Fibroblast of skin of back (primary cell): ENCODE results near the gene RNU7-1. TPM values are rescaled to one million over a fixed set of nuclear protein-coding genes. Genes with fewer than 3 reads are reported as not detected.
A peak's percentile ranks its signal among the peaks of the same experiment; 100 is the strongest.
"Not testable (repeated sequence)": the region's sequence is repeated elsewhere in the genome, so short reads cannot be mapped to it uniquely, and the experiment has no call there.

Source experiments
- DNase-seq: peaks from one replicate; pipeline ENCODE4 v3.0.0-alpha.2; 2013
- polyA plus RNA-seq, 2 experiments: library from polyadenylated mRNA; unstranded; fragments of 120-200 nt; gene quantifications; one replicate each; pipeline ENCODE4 v1.2.1, GENCODE V29; 2013; ENCODE audit not compliant: insufficient read length in 2 of 2

The RNU7-1 gene
- polyA plus RNA-seq (2013, experiment 1 of 2; ENCODE audit: insufficient read length) = not detected
- not detected for polyA plus RNA-seq (2013, experiment 2 of 2; ENCODE audit: insufficient read length)

DNA sequence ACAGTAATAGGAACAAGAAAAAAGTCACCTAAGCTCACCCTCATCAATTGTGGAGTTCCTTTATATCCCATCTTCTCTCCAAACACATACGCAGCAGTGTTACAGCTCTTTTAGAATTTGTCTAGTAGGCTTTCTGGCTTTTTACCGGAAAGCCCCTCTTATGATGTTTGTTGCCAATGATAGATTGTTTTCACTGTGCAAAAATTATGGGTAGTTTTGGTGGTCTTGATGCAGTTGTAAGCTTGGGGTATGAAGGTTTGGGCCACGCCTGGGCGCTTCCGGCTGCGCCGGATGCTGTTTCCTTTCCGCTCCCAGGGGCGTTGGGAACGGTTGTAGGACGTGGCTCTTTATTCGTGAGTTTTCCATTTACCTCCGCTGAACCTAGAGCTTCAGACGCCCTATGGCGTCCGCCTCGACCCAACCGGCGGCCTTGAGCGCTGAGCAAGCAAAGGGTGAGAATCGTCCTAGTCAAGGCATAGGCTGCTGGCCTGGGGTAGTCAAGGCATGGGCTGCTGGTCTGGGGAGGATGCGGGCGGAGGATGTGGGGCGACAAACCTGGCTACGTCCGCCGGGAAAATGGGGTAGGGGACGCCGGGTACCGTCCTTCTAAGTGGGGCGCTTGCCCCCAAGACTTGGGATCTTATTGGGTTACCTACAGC, at the start of gene RNU7-1, which contains the start of gene C12orf57:
Gene RNU7-1, plus strand, starts transcription at position 95 of the 659 bp plus-strand sequence.
Gene C12orf57, plus strand, starts transcription at position 301 of the 659 bp plus-strand sequence. Its CDS starts 100 bp downstream, at position 401.
- DNase-seq = peak; percentile 95

DNA sequence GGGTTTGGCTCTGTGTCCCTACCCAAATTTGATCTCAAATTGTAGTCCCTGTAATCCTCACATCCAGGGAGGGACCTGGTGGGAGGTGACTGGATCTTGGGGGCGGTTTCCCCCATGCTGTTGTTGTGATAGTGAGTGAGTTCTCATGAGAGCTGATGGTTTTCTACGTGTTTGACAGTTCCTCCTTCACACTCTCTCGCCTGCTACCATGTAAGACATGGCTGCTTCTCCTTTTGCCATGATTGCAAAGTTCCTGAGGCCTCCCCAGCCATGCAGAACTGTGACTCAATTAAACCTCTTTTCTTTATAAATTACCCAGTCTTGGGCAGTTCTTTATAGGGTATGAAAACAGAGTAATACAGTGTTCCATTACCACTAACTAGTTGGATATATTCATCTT, 49.3 kb upstream of the RNU7-1 start:
- DNase-seq = no peak

DNA sequence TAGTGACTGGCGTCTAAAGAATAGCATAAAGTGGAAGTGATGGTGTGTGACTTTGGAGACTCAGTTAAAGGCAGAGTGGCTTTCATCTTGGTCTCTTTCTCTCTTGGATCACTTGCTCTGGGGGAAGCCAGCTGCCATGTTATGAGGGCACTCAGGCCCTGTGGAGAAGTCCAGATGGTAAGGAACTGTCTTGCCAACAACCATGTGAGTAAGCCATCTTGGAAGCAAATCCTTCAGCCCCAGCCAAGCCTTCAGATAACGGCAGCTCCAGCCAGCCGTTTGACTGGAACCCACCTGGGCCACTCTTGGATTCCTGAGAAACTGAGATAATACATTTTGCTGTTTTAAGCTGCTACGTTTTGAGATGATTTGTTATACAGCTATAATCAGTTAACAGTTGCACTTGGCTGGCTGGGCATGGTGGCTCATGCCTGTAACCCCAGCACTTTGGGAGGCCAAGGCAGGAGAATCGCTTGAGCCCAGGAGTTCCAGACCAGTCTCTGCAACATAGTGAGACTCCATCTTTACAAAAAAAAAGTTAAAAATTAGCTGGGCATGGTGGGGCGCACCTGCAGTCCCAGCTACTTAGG, 46.7 kb upstream of the RNU7-1 start:
- no peak for DNase-seq

DNA sequence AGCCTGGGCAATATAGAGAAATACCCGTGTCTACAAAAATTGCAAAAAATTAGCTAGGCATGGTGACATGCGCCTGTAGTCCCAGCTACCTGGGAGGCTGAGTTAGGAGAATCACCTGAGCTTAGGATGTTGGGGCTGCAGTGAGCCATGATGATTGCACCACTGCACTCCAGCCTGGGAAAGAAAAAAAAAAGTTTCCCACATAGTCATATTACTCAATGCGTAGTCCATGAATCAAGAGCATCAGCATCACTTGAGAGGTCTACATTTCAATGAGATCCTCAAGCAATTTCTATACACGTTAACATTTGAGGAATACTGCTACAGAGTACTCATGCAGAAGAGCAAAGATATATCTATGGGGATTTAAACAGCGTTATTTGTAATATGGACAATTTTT, 44.2 kb upstream of the RNU7-1 start:
- no peak for DNase-seq

DNA sequence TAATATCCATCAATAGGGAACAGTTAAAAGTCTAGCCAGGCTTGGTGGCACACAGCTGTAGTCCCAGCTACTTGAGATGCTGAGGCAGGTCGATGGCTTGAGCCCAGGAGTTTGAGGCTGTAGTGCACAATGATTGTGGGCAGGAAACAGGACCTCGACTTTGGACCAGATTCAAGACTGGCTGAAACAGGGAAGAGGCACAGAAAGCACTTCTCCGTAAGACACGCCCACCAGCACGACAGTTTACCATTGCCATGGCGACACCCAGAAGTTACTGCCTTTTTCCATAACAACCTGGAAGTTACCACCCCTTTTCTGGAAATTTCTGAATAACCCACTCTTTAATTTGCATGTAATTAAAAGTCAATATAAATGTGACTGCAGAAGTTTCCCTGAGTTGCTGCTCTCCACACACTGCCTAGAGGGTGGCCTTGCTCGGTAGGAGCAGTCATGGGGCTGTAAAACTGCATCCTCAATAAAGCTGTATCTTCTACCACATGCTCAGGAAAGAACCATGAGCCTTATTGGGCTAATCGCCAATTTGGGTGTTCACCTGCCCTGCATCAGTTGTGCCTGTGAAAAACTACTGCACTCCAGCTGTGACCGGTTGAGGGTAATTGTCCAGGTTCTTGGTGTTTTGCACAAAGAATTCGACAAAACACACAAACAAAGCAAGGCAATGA, 43.6 kb upstream of the RNU7-1 start:
- DNase-seq = no peak

DNA sequence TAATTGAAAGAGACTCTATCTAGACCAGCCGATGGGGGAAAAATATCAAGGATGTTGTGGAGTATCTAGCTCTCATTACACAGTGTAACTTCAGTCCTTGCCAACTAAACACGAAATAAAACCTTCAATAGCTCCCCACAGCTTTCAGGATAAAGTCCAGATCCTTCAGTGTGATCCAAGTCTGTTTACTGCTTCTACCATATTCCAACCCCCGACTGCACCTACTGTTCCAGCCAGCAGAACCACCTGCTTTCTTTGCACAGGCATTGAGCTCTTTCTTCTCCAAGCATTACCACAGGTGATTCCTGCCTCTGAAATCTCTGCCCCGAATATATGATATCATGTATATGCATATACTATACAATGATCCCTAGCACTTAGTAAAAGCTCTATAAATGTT, 41.2 kb upstream of the RNU7-1 start:
- DNase-seq = no peak

DNA sequence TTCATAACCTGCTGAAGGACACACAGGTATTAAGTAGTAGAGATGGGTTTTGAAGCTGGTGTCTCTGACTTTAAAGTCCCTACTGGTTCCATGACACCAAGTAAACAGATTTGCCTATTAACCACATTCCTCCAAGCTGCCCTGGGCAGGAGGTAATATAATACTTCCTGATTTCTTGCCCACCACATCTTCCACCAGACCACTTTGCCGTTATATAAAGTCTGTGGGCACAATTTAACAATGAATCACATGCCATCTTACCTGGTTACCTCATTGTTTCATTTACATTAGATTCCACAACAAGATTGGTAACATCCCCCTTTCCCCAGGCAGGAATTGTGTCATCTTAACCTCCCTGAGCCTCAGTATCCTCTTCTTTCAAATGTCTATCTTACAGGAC, 39.9 kb upstream of the RNU7-1 start:
- no peak for DNase-seq

DNA sequence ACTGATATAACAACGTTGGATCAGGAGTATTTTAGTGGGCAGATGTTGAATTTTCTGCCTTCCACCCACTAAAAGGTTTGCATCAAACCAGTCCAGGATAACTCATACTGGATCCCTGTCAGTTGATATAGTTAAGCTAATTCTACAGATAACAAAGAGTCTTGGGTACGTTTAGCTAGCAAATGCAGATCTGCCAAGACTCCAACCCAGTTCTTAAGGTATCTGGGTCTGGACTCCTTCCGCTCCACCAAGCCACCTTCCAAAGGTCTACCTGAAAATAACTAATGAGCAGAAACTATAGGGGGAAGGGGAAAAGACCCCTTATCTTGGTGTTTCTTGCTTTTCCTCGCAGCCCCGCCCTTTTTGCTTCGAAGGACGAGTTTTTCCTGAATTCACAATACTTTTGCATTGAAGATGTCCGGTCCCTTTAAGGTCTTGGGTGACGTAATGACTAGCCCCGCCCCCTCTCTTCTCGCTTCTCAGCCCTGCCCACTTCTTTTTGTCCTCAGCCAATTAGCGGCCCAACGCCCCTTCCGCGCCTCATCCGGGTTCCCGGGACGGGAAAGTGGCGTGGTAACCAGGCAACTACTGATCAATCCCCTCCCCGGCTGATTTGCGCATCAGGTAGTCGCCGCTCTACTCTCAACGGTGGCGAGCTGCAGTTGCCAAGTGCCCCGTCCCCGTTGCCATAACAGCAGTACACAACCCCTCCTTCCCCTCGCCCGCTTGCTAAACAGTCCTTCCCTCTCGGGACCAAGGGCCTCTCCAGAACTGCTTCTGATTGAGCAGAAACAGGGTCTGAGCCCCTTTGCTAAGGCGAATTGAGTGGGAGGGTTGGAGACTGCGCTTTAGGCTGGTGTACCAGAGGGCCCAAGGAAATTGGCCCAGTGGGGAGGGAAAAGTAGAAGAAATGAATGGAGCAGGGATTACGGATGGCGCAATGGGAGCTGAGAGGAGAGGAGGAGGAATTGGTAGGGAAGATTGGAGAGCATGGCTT, 39.0 kb upstream of the RNU7-1 start, which contains the start of gene LRRC23:
Gene LRRC23, plus strand, starts transcription at position 543 of the 997 bp plus-strand sequence. CDS start 812 bp downstream, outside the sequence.
- peak; percentile 95 for DNase-seq

DNA sequence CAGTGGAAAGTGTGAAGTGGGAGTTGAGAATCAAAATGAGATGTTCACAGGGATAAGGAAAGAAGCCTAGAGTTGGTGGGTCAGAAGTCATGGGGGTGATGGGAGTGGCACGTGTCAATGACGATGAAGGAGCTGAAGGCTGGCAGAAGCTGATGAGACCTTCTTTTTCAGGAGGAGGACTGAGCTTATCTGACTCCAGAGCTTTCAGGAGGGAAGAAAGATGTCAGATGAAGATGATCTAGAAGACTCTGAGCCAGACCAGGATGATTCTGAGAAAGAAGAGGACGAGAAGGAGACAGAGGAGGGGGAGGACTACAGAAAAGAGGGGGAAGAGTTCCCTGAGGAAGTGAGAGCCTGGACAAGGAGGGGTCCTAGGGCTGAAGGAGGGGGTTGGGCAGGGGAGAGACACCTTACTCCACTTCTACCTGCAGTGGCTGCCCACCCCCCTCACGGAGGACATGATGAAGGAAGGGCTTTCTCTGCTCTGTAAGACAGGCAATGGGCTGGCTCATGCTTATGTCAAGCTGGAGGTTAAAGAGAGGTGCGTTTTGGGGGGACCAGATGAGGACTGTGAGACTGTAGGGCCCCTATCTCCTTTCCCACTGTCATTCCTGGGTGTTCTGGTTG, 38.1 kb upstream of the RNU7-1 start:
- no peak for DNase-seq

DNA sequence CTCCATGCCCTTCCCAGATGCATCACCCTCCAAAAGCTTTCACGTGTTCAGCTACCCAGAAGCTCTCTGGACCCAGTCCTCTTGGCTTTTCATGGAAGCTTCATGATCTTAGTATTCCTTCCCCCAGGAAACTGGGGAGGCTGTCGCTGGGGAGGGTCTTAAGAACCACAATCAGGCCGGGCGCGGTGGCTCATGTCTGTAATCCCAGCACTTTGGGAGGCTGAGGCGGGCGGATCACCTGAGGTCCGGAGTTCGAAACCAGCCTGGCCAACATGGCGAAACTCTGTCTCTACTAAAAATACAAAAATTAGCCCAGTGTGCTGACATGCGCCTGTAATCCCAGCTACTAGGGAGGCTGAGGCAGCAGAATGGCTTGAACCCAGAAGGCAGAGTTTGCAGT, 35.5 kb upstream of the RNU7-1 start:
- DNase-seq = not testable (repeated sequence)

DNA sequence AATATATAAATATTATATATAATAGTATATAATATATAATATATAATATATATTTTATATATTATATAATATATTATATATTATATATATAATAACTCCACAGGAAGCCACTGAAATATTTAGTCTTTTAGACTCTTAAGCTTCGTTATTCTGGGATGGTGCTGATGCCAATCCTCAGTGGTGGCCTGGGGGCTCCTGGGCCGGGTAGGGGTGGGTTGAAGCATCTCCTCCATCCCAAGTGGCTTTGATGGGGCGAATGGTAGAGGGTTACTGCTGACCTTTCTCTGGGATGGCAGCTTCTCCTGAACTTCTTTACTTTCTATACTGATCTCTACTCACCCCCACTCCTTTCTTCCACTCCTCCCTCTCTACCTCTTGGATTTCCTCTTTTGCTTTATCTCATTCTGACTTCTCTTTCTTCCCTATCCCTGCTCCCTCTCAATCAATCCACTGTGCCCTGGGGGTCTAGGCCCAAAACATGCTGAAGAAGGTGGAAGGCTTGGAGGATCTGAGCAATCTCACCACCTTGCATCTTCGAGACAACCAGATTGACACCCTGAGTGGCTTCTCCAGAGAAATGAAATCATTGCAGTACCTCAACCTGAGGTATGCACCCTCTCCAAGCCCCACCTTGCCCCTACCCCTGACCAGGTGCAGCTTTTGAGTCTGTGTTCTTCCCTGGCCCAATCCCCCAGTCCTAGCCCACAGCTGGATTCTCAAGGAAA, 34.0 kb upstream of the RNU7-1 start:
- no peak for DNase-seq

DNA sequence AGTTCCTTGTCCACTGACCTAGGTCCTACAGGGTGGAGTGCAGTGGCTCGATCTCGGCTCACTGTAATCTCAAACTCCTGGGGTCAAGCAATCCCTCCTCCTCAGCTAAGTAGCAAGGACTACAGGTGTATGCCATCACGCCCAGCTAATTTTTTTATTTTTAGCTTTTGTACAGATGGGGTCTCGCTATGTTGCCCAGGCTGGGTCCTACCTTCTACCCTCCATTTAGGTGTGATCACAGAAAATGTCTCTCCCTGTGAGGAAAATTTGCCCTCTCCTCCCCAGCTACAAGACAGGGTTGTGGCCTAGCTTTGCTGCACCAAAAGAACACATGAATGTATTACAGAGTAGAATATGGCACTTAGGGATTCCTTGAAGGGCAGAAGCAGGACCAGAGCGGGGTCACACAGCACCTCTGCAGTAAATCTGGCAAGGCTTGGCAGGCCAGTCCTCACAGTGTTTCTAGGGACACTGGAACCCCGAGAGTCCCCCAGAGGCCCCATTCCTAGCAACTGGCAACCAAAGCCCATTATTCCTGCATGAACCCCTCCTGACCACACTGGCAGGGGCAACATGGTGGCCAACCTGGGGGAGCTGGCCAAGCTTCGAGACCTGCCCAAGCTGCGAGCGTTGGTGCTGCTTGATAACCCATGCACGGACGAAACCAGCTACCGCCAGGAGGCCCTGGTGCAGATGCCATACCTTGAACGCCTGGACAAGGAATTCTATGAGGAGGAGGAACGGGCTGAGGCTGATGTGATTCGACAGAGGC, 31.3 kb upstream of the RNU7-1 start:
- no peak for DNase-seq

DNA sequence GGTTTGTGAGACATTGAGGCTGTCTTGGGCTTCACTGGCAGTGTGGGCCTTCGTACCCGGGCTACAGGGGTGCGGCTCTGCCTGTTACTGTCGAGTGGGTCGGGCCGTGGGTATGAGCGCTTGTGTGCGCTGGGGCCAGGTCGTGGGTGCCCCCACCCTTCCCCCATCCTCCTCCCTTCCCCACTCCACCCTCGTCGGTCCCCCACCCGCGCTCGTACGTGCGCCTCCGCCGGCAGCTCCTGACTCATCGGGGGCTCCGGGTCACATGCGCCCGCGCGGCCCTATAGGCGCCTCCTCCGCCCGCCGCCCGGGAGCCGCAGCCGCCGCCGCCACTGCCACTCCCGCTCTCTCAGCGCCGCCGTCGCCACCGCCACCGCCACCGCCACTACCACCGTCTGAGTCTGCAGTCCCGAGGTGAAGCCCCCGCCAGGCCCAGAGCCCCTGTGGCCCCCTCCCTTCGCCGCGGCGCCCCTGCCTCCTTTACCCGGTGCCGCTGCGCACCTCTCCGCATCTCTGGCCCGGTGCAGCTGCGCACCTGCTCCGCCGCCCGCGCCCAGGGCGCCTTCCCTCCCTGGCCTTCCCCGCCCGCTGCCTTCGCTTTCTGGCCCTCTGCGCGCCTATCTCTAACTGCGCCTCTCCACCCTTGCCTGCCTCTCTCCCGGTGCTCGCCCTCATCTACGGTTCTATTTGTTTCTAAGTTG, 29.2 kb upstream of the RNU7-1 start, which contains the start of gene ENO2:
Gene ENO2, plus strand, starts transcription at position 335 of the 701 bp plus-strand sequence. CDS start 1,253 bp downstream, outside the sequence.
- DNase-seq = peak; percentile 84

DNA sequence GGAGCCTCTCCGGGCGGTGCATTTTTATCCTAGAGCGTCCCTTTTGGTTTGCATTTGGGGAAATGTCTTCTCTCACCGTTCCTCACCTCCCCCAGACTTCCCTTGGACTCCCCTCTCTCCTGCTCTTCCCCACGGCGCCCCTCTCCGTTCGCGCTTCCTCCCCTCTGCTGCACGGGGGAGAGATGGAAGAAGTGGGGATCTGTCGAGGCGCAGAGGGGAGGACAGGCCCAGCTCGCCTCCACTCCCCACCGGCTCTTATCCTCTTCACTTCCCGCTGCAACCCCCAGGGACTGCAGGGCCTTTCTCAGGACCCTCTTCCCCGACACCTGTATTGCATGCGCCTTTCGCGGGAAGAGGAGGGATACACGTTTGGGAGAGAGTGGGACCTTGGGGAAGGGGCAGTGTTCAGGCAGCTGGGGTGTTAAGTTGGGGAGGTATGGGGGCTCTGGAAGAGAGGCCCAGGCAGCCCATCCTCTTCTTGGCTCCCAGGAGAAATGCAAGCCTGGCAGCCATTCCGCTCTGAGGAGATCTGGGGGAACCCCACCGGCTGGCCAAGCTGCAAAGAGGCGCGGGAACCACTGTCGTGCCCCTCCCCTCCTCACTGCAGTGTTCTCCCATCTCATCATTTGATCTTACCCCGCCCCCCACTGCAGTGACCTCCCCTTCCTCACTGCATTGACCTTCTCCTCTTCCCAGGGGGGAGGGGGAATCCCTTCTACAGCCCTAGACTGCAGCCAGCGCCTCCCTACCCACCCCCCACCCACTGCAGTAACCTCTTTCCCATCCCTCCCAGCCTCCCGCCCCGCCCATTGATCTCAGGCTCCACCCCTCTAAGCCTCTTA, 28.4 kb upstream of the RNU7-1 start:
- DNase-seq = peak; percentile 44

DNA sequence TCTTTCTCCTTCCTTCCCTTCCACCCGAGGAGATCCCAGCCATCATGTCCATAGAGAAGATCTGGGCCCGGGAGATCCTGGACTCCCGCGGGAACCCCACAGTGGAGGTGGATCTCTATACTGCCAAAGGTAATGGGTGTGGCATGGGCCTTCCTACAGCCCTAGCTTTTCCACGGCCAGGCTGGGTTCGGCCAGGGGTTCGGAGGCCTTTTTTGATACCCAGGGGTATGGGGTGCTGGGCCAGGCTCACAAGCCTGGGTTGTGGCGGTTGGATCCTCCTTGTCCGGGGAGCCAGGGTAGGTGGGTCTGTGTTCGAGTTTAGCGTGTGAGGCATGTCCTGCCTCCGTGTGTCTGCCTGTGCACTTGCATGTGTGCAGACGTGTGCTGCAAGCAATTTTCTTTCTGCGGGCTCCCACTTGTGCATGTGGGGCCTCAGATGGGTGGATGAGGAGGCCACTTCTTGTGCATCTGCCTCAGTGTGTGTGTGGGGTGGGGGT, 27.8 kb upstream of the RNU7-1 start:
- DNase-seq = no peak

DNA sequence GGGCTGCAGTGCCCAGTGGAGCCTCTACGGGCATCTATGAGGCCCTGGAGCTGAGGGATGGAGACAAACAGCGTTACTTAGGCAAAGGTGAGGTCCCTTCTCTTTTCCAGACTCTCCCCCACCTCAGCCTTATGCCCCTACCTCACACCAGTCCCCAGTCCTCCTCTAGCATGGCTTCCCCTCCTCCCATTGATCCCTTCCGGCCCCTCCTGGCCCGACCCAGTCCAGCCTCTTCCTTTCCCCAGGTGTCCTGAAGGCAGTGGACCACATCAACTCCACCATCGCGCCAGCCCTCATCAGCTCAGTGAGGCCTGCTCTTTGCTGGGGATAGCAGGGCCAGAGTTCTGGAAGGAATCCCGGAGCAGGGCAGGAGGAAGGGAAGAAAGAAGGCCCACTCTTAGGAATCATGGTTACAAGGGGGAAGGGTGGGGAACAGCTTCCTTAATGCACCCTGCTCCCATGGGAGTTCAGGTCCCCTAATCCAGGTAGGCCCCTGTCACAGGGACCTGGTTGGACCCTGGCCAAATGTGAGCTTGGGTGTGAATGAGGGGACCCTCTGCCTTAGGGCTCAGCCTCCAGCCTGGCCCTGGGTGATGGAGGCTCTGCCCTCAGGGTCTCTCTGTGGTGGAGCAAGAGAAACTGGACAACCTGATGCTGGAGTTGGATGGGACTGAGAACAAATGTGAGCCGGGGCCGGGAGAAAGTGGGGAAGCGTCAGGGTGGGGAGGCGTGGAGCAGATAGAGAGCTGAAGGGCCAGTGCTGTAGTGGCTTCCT, 27.0 kb upstream of the RNU7-1 start:
- DNase-seq = no peak

DNA sequence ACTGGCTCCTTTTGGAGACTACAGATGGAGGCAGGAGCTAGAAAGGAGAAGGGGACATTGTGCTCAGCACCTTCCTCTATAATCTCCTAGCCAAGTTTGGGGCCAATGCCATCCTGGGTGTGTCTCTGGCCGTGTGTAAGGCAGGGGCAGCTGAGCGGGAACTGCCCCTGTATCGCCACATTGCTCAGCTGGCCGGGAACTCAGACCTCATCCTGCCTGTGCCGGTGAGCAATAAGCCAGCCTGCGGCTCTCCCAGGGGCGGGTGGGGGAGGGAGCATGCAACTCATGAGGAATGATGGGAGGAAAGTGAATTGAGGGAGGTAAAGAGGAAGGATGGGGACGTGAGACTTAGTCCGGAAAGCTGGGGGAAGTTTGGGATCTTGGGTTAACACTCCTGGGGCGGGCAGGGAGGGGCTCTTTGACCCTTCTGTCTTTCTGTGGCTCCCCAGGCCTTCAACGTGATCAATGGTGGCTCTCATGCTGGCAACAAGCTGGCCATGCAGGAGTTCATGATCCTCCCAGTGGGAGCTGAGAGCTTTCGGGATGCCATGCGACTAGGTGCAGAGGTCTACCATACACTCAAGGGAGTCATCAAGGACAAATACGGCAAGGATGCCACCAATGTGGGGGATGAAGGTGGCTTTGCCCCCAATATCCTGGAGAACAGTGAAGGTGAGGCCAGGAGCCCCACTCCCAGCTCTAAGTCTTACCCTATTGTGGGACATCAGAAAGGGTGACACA, 26.0 kb upstream of the RNU7-1 start:
- peak; percentile 62 for DNase-seq
